ENCODE measurements around the gene B4GAT1. TPM values are rescaled to one million over a fixed set of nuclear protein-coding genes. Genes with fewer than 3 reads are reported as not detected.

Gene B4GAT1
- total RNA-seq, 1 experiment from 2014 or later: 41.1 TPM

DNA sequence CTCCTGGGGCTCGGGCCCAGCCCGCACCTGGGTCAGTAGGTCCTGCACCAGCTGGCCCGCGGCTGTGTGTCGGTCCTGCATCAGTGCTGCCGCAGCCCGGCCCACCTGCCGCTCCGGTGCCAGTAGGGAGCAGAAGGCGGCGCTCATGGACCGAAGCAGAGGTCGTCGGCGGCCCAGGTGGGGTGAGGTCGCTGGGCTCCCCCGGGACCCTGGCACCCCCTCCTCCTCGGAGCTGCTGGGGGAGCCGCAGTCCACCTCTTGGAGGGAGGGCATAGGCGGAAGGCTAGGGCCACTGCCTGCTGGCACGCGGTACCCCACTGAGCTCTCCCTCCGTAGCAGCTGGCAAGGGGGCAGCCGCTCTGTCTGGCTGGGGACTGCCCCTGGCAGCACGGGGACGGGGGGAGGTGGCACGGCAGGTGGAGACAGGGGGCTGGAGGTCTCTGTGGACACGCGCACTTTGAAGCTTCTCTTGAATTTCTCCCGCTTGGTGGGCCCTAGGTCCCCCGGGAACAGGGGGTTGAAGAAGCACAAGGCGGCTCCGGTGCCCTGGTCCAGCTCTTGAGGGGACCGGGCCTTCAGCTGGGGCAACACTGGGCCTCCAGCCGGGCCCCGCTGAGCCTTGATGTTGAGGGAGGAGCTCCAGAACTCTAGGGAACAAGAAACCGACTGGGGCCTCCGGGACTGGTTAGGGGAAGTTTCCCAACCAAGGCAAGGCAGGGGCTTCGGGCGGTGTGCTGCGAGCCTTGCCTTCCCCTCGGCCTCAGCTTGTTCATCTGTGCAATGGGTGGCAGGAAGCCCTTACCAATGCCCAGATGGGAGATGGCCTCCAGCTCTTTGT lies 12.6 kb downstream of the B4GAT1 start:
- Histone ChIP-seq H3K9me3 (ENCODE audit: low read length) (no peaks in the 10 kb centered on the region), H3K4me3 (ENCODE audit: low read length) (peak overlapping the region; percentile 81), H3F3A (ENCODE audit: low read length, unreplicated experiment) (peaks cover 7% of the 10 kb centered on the region), H3K27me3 (ENCODE audit: low read length) (no peaks in the 10 kb centered on the region), H3K4me2 (ENCODE audit: low read length) (peak overlapping the region; percentile 96), H3K27ac (ENCODE audit: low read length) (peak overlapping the region; percentile 96), H2AFZ (ENCODE audit: low read length) (no peak overlapping the region), H4K20me1 (ENCODE audit: low read length) (no peaks in the 10 kb centered on the region), H3K9ac (ENCODE audit: low read length) (peak overlapping the region; percentile 96), H3K79me2 (ENCODE audit: low read length) (peaks cover 17% of the 10 kb centered on the region), H3K4me1 (ENCODE audit: insufficient read depth, low read length) (peaks cover 31% of the 10 kb centered on the region), H3K9me2 (replicated peaks; ENCODE audit: low read length) (no peaks in the 10 kb centered on the region), H3K36me3 (ENCODE audit: low read depth, low read length) (peaks cover 22% of the 10 kb centered on the region; the same call in 1 of the 2 replicates)
- CTCF ChIA-PET: interaction anchor here (1.1 to 2.6 kb wide), 4 partner anchors 23 to 77 kb away, joined by 3 to 21 read pairs (median 8); partner anchors contain the start of gene YIF1A
- POLR2A ChIA-PET (ENCODE audit: unreplicated experiment): interaction anchor here (0.7 to 1.9 kb wide), 3 partner anchors 8 to 22 kb away, joined by 3 to 16 read pairs (median 3); no protein-coding TSS in a partner anchor
- DNase-seq: no peak
- BruUV-seq (replicated peaks): no TSS peak
- TF ChIP-seq EZH2phosphoT487 (IDR thresholded peaks at IDR 0.05; ENCODE audit: borderline replicate concordance, low read length) (no peak), CTCF (conservative IDR thresholded peaks at IDR 0.05; ENCODE audit: low read depth, low read length) (no peak), EZH2 (IDR thresholded peaks at IDR 0.05; ENCODE audit: low read length, unreplicated experiment) (no peak)
- ATAC-seq: no peak
- intact Hi-C loops (cut with micrococcal nuclease): no loop called here

DNA sequence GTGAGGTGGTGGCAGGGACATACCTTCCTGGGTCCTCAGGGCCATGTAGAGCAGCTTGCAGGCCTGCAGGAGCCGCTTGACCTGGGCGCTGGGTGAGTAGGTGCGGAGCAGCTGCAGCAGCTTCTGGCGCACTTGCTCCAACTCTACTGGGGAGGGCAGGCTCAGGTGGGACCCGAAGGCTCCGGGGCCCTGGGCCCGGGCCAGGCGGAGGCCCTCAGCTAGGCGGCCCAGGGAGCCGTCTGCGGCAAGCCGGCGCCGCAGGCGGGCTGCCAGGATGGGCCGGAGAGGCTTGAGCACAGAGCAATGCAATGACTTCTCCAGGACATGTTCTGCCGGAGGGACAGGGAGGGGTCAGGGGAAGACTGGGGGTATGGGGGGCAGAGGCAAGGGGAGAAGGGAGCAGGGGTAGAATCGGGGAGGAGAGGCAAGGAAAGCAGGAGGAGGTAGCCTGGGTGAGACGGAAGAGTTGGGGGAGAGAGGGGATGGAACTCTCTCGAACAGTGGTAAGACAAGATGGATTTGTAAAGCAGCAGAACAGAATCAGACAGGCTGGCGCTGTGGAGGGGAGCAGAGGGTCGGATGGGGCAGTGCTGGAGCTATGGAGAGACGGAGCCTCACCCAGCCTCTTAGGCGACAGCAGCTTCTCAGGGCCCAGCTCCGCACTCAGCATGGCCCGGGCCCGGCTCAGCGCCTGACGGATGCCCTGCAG lies 13.4 kb downstream of the B4GAT1 start:
- DNase-seq: no peak
- intact Hi-C loops (cut with micrococcal nuclease): no loop called here
- peaks cover 17% of the 10 kb centered on the region for H3K79me2 ChIP-seq (ENCODE audit: low read length)
- no peak overlapping the region for H3K4me2 ChIP-seq (ENCODE audit: low read length)
- no peak overlapping the region for H3K9ac ChIP-seq (ENCODE audit: low read length)
- H3K4me1 ChIP-seq (ENCODE audit: insufficient read depth, low read length): peaks cover 31% of the 10 kb centered on the region
- no peaks in the 10 kb centered on the region for H4K20me1 ChIP-seq (ENCODE audit: low read length)
- ChIA-PET CTCF (interaction anchor here (2.6 kb wide), 1 partner anchor 22 kb away, joined by 21 read pairs; no protein-coding TSS in a partner anchor), POLR2A (ENCODE audit: unreplicated experiment) (no interaction called here)
- no peak overlapping the region for H2AFZ ChIP-seq (ENCODE audit: low read length)
- peaks cover 7% of the 10 kb centered on the region for H3F3A ChIP-seq (ENCODE audit: low read length, unreplicated experiment)
- no peaks in the 10 kb centered on the region for H3K27me3 ChIP-seq (ENCODE audit: low read length)
- no peak overlapping the region for H3K27ac ChIP-seq (ENCODE audit: low read length)
- peaks cover 22% of the 10 kb centered on the region; the same call in 1 of the 2 replicates for H3K36me3 ChIP-seq (ENCODE audit: low read depth, low read length)
- H3K9me3 ChIP-seq (ENCODE audit: low read length): no peaks in the 10 kb centered on the region
- no peaks in the 10 kb centered on the region for H3K9me2 ChIP-seq (replicated peaks; ENCODE audit: low read length)
- TF ChIP-seq EZH2phosphoT487 (IDR thresholded peaks at IDR 0.05; ENCODE audit: borderline replicate concordance, low read length) (no peak), CTCF (conservative IDR thresholded peaks at IDR 0.05; ENCODE audit: low read depth, low read length) (no peak), EZH2 (IDR thresholded peaks at IDR 0.05; ENCODE audit: low read length, unreplicated experiment) (no peak)
- ATAC-seq: no peak
- no TSS peak for BruUV-seq (replicated peaks)
- H3K4me3 ChIP-seq (ENCODE audit: low read length): no peak overlapping the region
